Keratinocyte (primary cell): ENCODE data around the gene MYO10. TPM values are rescaled to one million over a fixed set of nuclear protein-coding genes. Genes with fewer than 3 reads are reported as not detected.

Experiments used
- DNase-seq: peaks from one replicate; pipeline ENCODE4 v3.0.0-alpha.2; 2011; ENCODE audit warnings: low read depth, missing footprints, low spot score
- FAIRE-seq: peaks from 2 replicates; lab custom pipeline; 2011; peaks lifted over from hg19 to GRCh38; lab: Jason Lieb, UNC
- H2AFZ ChIP-seq: 2 replicates; pipeline ENCODE4 v1.6.0; 2012; ENCODE audit warnings: low read length, control low read depth, inconsistent platforms; ENCODE audit not compliant: control insufficient read depth
- H3K27ac ChIP-seq: 2 replicates; pipeline ENCODE4 v1.5.1; 2011; ENCODE audit warnings: low read length; ENCODE audit not compliant: control insufficient read depth, insufficient read depth
- H3K27me3 ChIP-seq: 3 replicates; pipeline ENCODE4 v1.6.0; 2011; ENCODE audit warnings: low read length; ENCODE audit not compliant: control insufficient read depth, insufficient read depth; ENCODE audit errors: extremely low read depth
- H3K36me3 ChIP-seq, 2 experiments: 2 replicates in 1 of 2; 3 replicates in 1 of 2; pipeline ENCODE4 v1.5.1; 2011; ENCODE audit warnings: low read length in 2 of 2, mild to moderate bottlenecking in 1 of 2; ENCODE audit not compliant: control insufficient read depth in 2 of 2, insufficient read depth in 2 of 2; ENCODE audit errors: extremely low read depth in 1 of 2
- H3K4me1 ChIP-seq: 3 replicates; pipeline ENCODE4 v1.5.1; 2011; ENCODE audit warnings: low read length; ENCODE audit not compliant: control insufficient read depth, insufficient read depth; ENCODE audit errors: extremely low read depth
- H3K4me2 ChIP-seq: 3 replicates; pipeline ENCODE4 v1.6.0; 2011; ENCODE audit warnings: low read depth, low read length; ENCODE audit not compliant: control insufficient read depth, insufficient read depth; ENCODE audit errors: extremely low read depth
- H3K4me3 ChIP-seq, 3 experiments: fragments of 200-600 bp in 1 of 3; sonication (generic) in 1 of 3; 2 replicates in 2 of 3; 3 replicates in 1 of 3; pipeline ENCODE4 v1.5.1; 2011 to 2016; ENCODE audit warnings: low read length in 3 of 3, mild to moderate bottlenecking in 3 of 3, control low read depth in 2 of 3, inconsistent platforms in 1 of 3, low read depth in 1 of 3, mixed read lengths in 1 of 3, mixed run types in 1 of 3, moderate library complexity in 1 of 3; ENCODE audit not compliant: control insufficient read depth in 2 of 3, insufficient read depth in 2 of 3; ENCODE audit errors: extremely low read depth in 1 of 3
- H3K79me2 ChIP-seq: 2 replicates; pipeline ENCODE4 v1.6.0; 2012; ENCODE audit warnings: low read length; ENCODE audit not compliant: control insufficient read depth, insufficient read depth
- H3K9ac ChIP-seq: 3 replicates; pipeline ENCODE4 v1.6.0; 2011; ENCODE audit warnings: low read length; ENCODE audit not compliant: control insufficient read depth, insufficient read depth; ENCODE audit errors: extremely low read depth
- H3K9me1 ChIP-seq: 3 replicates; pipeline ENCODE4 v1.6.0; 2011; ENCODE audit warnings: low read length; ENCODE audit not compliant: control insufficient read depth, insufficient read depth; ENCODE audit errors: extremely low read depth
- H3K9me3 ChIP-seq: 2 replicates; pipeline ENCODE4 v1.5.1; 2012; ENCODE audit warnings: low read depth, low read length; ENCODE audit not compliant: control insufficient read depth
- H4K20me1 ChIP-seq: 3 replicates; pipeline ENCODE4 v1.6.0; 2011; ENCODE audit warnings: low read length; ENCODE audit not compliant: control insufficient read depth, insufficient read depth; ENCODE audit errors: extremely low read depth
- EZH2 ChIP-seq: IDR thresholded peaks from one replicate; pipeline ENCODE4 v1.6.1; 2012; ENCODE audit warnings: inconsistent platforms, mild to moderate bottlenecking, low read length, moderate library complexity
- dilution Hi-C: fragments of 300-500 bp; cut with MboI; formaldehyde crosslinking; loops from one replicate; pipeline ENCODE4 v1.7.0; 2020; ENCODE audit warnings: low sequenced_read_pairs; ENCODE audit not compliant: extremely low pct_ligation_motif_present
- polyA plus RNA-seq, 5 experiments: library from polyadenylated mRNA; depleted of rRNA in 3 of 5; stranded (reverse) in 3 of 5; stranded (forward) in 1 of 5; unstranded in 1 of 5; fragments of >200 nt; gene quantifications; 1 replicate in 1 of 5; 2 replicates in 3 of 5; 3 replicates in 1 of 5; pipeline versions ENCODE4 v1.2.1 to v1.2.3, GENCODE V29; 2011 to 2012; ENCODE audit warnings: missing spikeins in 2 of 5, low read depth in 1 of 5, low replicate concordance in 1 of 5
- TF ChIP-seq, protein P1 (sequence below), 3 experiments: IDR thresholded peaks in 1 of 3; conservative IDR thresholded peaks in 1 of 3; optimal IDR thresholded peaks in 1 of 3; 2 replicates in 2 of 3; 3 replicates in 1 of 3; pipeline versions ENCODE3 to v1.5.1; 2011; ENCODE audit warnings: low read length in 3 of 3, mild to moderate bottlenecking in 3 of 3, moderate library complexity in 2 of 3, control low read depth in 1 of 3, inconsistent platforms in 1 of 3; ENCODE audit not compliant: insufficient read depth in 2 of 3; ENCODE audit errors: extremely low read depth in 1 of 3

MYO10 gene
- polyA plus RNA-seq, 1 donor (not counting 4 experiments of a cell fraction or from before 2014, with no cell fraction given) = 22.0 TPM

DNA sequence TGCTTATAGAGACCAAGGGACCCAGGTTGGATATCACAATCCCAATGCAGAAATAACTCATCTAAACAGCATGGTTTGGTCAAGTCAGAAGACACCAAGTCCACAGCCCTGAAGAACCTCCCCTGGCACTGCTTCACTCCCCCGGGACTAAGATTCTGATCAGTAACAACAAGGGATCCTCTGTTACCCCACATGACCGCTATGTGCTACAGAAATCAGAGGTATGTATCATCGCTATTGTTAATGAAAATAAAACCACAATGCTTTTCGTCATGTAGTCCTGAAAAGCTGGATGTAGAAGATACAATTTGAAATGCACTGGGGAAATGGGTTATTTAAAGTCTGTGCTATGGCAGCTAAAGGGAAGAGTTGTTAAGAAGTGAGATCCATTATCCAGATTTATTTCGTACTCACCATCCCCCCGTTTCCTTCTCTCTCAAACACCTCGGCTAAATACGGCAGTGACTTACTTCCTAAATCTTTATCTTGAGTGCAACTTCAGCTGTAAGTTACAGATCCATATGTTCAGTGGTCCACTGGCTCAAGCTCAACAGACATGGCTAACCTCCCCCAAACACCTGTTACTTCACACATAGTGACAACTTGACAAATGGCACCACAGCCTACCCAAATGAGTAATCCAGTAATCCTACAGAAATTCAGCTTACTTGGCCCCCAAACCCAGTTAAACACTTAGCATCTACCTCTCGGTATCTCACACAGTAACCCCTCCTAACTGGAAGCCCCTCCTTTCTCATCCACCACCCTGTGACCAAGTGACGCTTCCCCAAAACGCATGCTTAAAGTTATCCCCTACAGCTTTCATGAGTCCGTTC, 129.2 kb downstream of the MYO10 start:
- H2AFZ ChIP-seq = no peak overlapping the region
- FAIRE-seq (no peak), DNase-seq (no peak)
- H3K9me3 ChIP-seq = no peaks in the 10 kb centered on the region
- no peaks in the 10 kb centered on the region for H3K27me3 ChIP-seq
- no peak overlapping the region for H3K27ac ChIP-seq
- peaks cover 16% of the 10 kb centered on the region for H3K4me1 ChIP-seq
- no peak overlapping the region for H3K9ac ChIP-seq
- peaks cover 22% of the 10 kb centered on the region for H4K20me1 ChIP-seq
- peaks cover 0 to under 1% of the 10 kb centered on the region in 2 experiments for H3K36me3 ChIP-seq
- no peak overlapping the region for H3K4me2 ChIP-seq
- H3K79me2 ChIP-seq = peaks cover 87% of the 10 kb centered on the region
- peaks cover 5% of the 10 kb centered on the region for H3K9me1 ChIP-seq
- no peak for TF ChIP-seq EZH2
- TF ChIP-seq, protein P1, sequence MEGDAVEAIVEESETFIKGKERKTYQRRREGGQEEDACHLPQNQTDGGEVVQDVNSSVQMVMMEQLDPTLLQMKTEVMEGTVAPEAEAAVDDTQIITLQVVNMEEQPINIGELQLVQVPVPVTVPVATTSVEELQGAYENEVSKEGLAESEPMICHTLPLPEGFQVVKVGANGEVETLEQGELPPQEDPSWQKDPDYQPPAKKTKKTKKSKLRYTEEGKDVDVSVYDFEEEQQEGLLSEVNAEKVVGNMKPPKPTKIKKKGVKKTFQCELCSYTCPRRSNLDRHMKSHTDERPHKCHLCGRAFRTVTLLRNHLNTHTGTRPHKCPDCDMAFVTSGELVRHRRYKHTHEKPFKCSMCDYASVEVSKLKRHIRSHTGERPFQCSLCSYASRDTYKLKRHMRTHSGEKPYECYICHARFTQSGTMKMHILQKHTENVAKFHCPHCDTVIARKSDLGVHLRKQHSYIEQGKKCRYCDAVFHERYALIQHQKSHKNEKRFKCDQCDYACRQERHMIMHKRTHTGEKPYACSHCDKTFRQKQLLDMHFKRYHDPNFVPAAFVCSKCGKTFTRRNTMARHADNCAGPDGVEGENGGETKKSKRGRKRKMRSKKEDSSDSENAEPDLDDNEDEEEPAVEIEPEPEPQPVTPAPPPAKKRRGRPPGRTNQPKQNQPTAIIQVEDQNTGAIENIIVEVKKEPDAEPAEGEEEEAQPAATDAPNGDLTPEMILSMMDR (optimal IDR thresholded peaks at IDR 0.05 in 1 of 3, IDR thresholded peaks at IDR 0.05 in 1 of 3, conservative IDR thresholded peaks at IDR 0.05 in 1 of 3; ENCODE audit: extremely low read depth in 1 of 3, insufficient read depth in 2 of 3, low read length in 3 of 3) = no peak
- dilution Hi-C loops = no loop called here
- no peak overlapping the region for H3K4me3 ChIP-seq

- peaks cover 89% of the 10 kb centered on the region for H3K79me2 ChIP-seq
- H3K4me3 ChIP-seq = no peak overlapping the region
- peaks cover 21% of the 10 kb centered on the region for H4K20me1 ChIP-seq
- DNase-seq = no peak
- H3K27ac ChIP-seq = no peak overlapping the region
- H3K9me3 ChIP-seq = no peaks in the 10 kb centered on the region
- H3K27me3 ChIP-seq = no peaks in the 10 kb centered on the region
- dilution Hi-C loops = no loop called here
- H2AFZ ChIP-seq = no peak overlapping the region
- H3K4me1 ChIP-seq = peaks cover 16% of the 10 kb centered on the region
- peaks cover 5% of the 10 kb centered on the region for H3K9me1 ChIP-seq
- no peak overlapping the region for H3K4me2 ChIP-seq
- H3K36me3 ChIP-seq = no peaks in the 10 kb centered on the region
- FAIRE-seq = no peak
- TF ChIP-seq, protein P1 (optimal IDR thresholded peaks at IDR 0.05 in 1 of 3, IDR thresholded peaks at IDR 0.05 in 1 of 3, conservative IDR thresholded peaks at IDR 0.05 in 1 of 3; ENCODE audit: extremely low read depth in 1 of 3, insufficient read depth in 2 of 3, low read length in 3 of 3) = no peak
- TF ChIP-seq EZH2 = no peak
- H3K9ac ChIP-seq = no peak overlapping the region
These were observed 130.6 kb downstream of the MYO10 start for GRCh38 chr5:16805486-16805885.
